ENCODE data around the gene PTPMT1. TPM values are rescaled to one million over a fixed set of nuclear protein-coding genes. Genes with fewer than 3 reads are reported as not detected.

The PTPMT1 gene
- polyA plus RNA-seq, 1 donor from 2014 or later: 2.7 TPM

DNA sequence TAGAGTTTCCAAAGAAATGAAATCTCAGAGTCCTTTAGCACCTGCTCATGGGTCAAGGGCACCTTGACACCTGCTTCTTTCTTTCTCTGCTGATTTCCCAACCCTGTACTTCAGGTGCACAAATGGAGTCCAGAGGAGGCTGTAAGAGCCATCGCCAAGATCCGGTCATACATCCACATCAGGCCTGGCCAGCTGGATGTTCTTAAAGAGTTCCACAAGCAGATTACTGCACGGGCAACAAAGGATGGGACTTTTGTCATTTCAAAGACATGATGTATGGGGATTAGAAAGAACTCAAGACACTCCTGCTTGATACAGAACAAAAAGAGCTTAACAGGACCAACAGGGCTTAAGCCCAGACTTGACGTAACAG lies 5.9 kb downstream of the PTPMT1 start:
- no peak overlapping the region for H3K4me3 ChIP-seq (ENCODE audit: low read length)
- H3K9me2 ChIP-seq (ENCODE audit: insufficient read depth, low read length): no peaks in the 10 kb centered on the region
- no peaks in the 10 kb centered on the region for H4K20me1 ChIP-seq (ENCODE audit: insufficient read depth)
- TF ChIP-seq RAD21 (conservative IDR thresholded peaks at IDR 0.05): no peak
- no peak for TF ChIP-seq POLR2AphosphoS5 (IDR thresholded peaks at IDR 0.05)
- no peak for TF ChIP-seq EP300 (conservative IDR thresholded peaks at IDR 0.05; ENCODE audit: poor library complexity, severe bottlenecking)
- TF ChIP-seq MXI1 (conservative IDR thresholded peaks at IDR 0.05; ENCODE audit: poor library complexity, severe bottlenecking): no peak
- TF ChIP-seq REST (IDR thresholded peaks at IDR 0.05; ENCODE audit: borderline replicate concordance): no peak
- TF ChIP-seq EZH2 (IDR thresholded peaks at IDR 0.05; ENCODE audit: borderline replicate concordance, insufficient read depth, low read length, poor library complexity, severe bottlenecking): no peak
- TF ChIP-seq SMC3 (conservative IDR thresholded peaks at IDR 0.05; ENCODE audit: poor library complexity): no peak
- TF ChIP-seq, protein P1, sequence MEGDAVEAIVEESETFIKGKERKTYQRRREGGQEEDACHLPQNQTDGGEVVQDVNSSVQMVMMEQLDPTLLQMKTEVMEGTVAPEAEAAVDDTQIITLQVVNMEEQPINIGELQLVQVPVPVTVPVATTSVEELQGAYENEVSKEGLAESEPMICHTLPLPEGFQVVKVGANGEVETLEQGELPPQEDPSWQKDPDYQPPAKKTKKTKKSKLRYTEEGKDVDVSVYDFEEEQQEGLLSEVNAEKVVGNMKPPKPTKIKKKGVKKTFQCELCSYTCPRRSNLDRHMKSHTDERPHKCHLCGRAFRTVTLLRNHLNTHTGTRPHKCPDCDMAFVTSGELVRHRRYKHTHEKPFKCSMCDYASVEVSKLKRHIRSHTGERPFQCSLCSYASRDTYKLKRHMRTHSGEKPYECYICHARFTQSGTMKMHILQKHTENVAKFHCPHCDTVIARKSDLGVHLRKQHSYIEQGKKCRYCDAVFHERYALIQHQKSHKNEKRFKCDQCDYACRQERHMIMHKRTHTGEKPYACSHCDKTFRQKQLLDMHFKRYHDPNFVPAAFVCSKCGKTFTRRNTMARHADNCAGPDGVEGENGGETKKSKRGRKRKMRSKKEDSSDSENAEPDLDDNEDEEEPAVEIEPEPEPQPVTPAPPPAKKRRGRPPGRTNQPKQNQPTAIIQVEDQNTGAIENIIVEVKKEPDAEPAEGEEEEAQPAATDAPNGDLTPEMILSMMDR (IDR thresholded peaks at IDR 0.05; ENCODE audit: poor library complexity, severe bottlenecking): no peak
- no peak for TF ChIP-seq TAF1 (IDR thresholded peaks at IDR 0.05; ENCODE audit: low read depth)
- no peak overlapping the region for H3K4me2 ChIP-seq (ENCODE audit: low read length)
- H3K27me3 ChIP-seq (ENCODE audit: insufficient read depth, low read depth, low read length): no peaks in the 10 kb centered on the region
- no peak overlapping the region for H3K9ac ChIP-seq (ENCODE audit: low read length)
- peaks cover 6% of the 10 kb centered on the region for H3K79me2 ChIP-seq (replicated peaks; ENCODE audit: insufficient read depth, low read length)
- no peaks in the 10 kb centered on the region for H3K36me3 ChIP-seq (ENCODE audit: insufficient read depth, low read length)
- no peaks in the 10 kb centered on the region for H3K9me3 ChIP-seq (ENCODE audit: low read length)
- no peaks in the 10 kb centered on the region for H3F3A ChIP-seq (ENCODE audit: insufficient read depth, low read length, poor library complexity, severe bottlenecking)
- H2AFZ ChIP-seq (ENCODE audit: low read depth, low read length): no peak overlapping the region
- no peak overlapping the region for H3K27ac ChIP-seq (ENCODE audit: low read length)

- no peaks in the 10 kb centered on the region for H4K20me1 ChIP-seq (ENCODE audit: insufficient read depth)
- no peak overlapping the region for H3K9ac ChIP-seq (ENCODE audit: low read length)
- H3K27ac ChIP-seq (ENCODE audit: low read length): no peak overlapping the region
- no peak overlapping the region for H2AFZ ChIP-seq (ENCODE audit: low read depth, low read length)
- no peaks in the 10 kb centered on the region for H3F3A ChIP-seq (ENCODE audit: insufficient read depth, low read length, poor library complexity, severe bottlenecking)
- TF ChIP-seq POLR2AphosphoS5 (IDR thresholded peaks at IDR 0.05) (no peak), REST (IDR thresholded peaks at IDR 0.05; ENCODE audit: borderline replicate concordance) (no peak), MXI1 (conservative IDR thresholded peaks at IDR 0.05; ENCODE audit: poor library complexity, severe bottlenecking) (no peak), TAF1 (IDR thresholded peaks at IDR 0.05; ENCODE audit: low read depth) (no peak)
- H3K4me3 ChIP-seq (ENCODE audit: low read length): no peak overlapping the region
- peaks cover 11% of the 10 kb centered on the region for H3K79me2 ChIP-seq (replicated peaks; ENCODE audit: insufficient read depth, low read length)
- H3K9me2 ChIP-seq (ENCODE audit: insufficient read depth, low read length): no peaks in the 10 kb centered on the region
- H3K27me3 ChIP-seq (ENCODE audit: insufficient read depth, low read depth, low read length): no peaks in the 10 kb centered on the region
- H3K4me2 ChIP-seq (ENCODE audit: low read length): no peak overlapping the region
- H3K9me3 ChIP-seq (ENCODE audit: low read length): no peaks in the 10 kb centered on the region
- H3K36me3 ChIP-seq (ENCODE audit: insufficient read depth, low read length): no peaks in the 10 kb centered on the region
These were observed 6.5 kb downstream of the PTPMT1 start for GRCh38 chr11:47571895-47572294.

All from neural cell (in vitro differentiated cells).